SH-SY5Y (cell line): ENCODE data around the gene COMMD1.

Experiments
- GATA2 ChIP-seq: IDR thresholded peaks from 2 replicates; pipeline ENCODE4 v1.6.1; 2011; ENCODE audit warnings: mild to moderate bottlenecking, low read depth, low read length
- GATA3 ChIP-seq: IDR thresholded peaks from 2 replicates; pipeline ENCODE4 v1.6.1; 2011; ENCODE audit warnings: low read depth, mild to moderate bottlenecking, low read length, moderate library complexity

GRCh38 chr2:61970807-61971556, 65.5 kb downstream of the COMMD1 start:
- TF ChIP-seq GATA2, result no peak
- TF ChIP-seq GATA3, result no peak
